HG03060 (cell line): ENCODE data around the gene SNRPA.
"Not testable (repeated sequence)": the region's sequence is repeated elsewhere in the genome, so short reads cannot be mapped to it uniquely, and the experiment has no call there.

ENCODE experiments used
- ATAC-seq: cut with Tn5 transposase; IDR thresholded peaks from one replicate; pipeline ENCODE4 v1.9.1; 2021; ENCODE audit warnings: low read depth, moderate number of reproducible peaks; ENCODE audit not compliant: unreplicated experiment

The SNRPA gene

GRCh38 chr19:40775632-40776022 is 24.6 kb downstream of the SNRPA start:
- no peak for ATAC-seq

GRCh38 chr19:40776364-40776763 is 25.4 kb downstream of the SNRPA start:
- no peak for ATAC-seq

GRCh38 chr19:40776932-40777644 is 26.1 kb downstream of the SNRPA start:
- ATAC-seq = peak; percentile 60

DNA sequence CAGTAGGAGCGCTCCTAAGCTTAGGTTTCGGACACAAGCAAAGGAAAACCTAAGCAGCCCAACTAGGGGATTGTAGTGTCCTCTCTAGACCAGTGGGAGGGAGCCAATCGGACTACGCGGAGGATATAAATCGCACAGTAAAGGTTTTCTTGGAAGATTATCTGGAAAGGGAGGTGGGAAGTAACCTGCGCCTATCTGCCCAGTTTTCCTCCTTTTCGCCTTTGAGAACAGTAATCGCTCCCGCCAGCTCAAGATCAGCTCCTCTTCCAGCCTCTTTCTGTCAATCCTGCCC is 26.6 kb downstream of the SNRPA start:
- ATAC-seq = no peak

DNA sequence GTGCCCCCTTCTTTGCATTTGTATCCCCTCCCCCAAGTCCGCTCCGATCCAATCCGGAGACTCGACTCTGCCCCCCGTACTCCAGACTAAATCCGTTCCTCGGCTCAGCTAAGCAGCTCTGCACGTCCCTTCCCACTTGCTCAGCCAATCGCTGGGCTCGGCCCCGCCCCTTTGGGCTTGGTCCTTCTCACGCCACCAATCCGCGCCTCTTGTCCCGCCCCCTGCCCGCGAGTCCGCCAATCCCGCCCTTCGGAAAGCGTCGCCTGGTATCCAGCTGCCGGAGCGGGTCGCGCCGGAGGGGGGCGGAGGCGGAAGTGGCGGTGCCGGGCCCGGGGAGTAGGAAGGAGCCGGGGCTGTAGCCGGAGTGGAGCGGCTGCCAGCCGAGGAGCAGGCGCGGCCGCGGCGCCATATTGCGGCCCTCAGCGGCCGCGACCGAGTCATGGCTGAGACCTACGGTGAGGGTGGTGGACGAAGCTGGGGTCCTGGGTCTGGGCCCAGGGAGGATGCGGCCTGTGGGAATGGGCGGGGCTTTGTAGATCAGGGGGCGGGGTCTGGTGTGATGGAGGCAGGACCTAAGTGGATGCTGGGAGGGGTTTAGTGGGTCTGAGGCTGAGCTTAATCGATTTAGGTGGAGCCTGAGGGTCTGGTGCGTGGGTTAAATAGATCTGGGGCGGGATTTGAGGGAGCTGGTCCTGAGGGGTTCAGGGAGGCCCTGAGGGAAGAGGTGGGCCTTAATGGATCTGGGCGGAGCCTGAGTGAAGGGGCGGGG is 27.1 kb downstream of the SNRPA start, which contains the start of gene RAB4B:
Gene RAB4B, plus strand, starts transcription at position 311 of the 769 bp plus-strand sequence. Its CDS starts 129 bp downstream, at position 440.
- peak; percentile 32 for ATAC-seq

DNA sequence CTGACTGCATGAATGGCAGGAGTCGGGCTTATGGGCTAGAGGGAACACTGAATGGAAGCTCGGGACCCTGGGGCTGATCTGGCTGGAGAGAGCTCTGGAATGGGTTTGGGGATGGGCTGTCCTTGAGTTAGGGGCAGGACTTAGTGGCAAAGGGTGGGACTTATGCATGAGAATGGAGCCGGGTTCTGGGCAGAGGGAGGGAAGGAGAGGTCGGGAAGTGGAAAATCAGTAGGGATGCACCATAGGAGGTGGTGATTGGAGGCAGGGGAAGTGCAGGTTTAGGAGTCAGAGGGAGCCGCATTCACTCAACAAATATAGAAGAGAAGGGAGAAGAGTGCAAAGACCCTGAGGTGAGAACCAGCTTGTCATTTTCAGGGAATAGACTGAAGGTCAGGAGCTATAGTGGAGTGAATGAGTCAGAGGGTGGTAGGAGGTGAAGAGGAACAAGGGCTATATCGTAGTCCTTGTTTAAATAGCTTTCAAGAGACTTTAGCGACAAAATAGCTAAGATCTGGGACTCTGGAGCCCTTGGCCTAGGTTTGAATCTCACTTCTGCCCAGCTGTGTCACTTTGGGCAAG is 27.8 kb downstream of the SNRPA start:
- no peak for ATAC-seq

GRCh38 chr19:40780582-40780981 is 29.6 kb downstream of the SNRPA start:
- ATAC-seq = no peak

GRCh38 chr19:40781140-40781539 is 30.1 kb downstream of the SNRPA start:
- ATAC-seq = no peak

DNA sequence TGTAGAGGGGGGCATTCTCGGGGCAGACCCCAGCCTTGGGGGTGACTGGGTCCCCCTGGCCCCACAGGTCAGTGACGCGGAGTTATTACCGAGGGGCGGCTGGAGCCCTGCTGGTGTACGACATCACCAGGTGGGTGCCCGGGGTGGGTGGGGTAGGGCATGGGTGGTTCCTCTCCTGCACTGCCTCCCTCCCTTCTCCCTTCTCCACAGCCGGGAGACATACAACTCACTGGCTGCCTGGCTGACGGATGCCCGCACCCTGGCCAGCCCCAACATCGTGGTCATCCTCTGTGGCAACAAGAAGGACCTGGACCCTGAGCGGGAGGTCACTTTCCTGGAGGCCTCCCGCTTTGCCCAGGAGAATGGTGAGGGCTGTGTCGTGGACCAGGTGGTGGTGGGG is 32.7 kb downstream of the SNRPA start:
- no peak for ATAC-seq

GRCh38 chr19:40784146-40784545 is 33.1 kb downstream of the SNRPA start:
- not testable (repeated sequence) for ATAC-seq

DNA sequence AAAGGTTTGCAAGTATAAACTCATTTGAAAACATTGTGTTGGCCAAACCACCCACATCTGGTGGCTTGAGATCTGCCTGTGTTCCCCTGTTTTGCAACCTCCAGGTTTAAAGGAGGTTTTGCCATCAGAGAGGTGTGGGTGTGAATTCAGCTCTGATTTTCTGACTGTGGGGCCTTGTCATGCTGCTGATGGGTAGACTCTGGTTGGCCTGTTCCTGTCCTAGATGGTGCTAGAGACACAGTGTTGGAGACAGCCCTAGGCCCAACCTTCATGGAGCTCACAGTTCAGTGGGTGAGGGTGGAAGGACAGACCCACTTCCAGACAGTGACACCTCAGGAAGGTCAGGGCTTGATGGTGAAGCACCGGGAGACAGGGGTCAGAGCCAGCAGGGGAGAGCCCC is 34.5 kb downstream of the SNRPA start:
- no peak for ATAC-seq

- ATAC-seq = no peak
Measured at GRCh38 chr19:40786060-40787037, 35.3 kb downstream of the SNRPA start.

GRCh38 chr19:40791349-40791748 is 40.3 kb downstream of the SNRPA start:
- ATAC-seq = no peak

DNA sequence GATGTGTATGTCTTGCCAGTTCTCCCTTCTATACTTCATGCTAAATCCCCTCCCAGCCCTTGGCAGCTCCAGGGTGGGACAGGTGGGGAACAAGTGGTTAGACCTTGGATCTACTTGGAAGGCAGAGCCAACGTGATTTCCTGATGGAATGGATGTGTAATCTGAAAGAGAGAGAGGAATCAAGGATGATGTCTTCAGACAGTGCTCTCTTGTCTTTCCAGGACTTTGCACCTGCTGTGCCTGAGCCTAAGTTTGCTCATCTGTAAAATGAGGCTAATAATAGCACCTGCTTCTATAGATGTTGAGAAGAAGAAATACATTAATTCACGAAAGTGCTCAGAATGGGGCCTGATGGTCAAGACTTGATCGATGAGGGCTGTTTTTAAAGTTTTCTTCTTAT is 41.0 kb downstream of the SNRPA start:
- no peak for ATAC-seq

DNA sequence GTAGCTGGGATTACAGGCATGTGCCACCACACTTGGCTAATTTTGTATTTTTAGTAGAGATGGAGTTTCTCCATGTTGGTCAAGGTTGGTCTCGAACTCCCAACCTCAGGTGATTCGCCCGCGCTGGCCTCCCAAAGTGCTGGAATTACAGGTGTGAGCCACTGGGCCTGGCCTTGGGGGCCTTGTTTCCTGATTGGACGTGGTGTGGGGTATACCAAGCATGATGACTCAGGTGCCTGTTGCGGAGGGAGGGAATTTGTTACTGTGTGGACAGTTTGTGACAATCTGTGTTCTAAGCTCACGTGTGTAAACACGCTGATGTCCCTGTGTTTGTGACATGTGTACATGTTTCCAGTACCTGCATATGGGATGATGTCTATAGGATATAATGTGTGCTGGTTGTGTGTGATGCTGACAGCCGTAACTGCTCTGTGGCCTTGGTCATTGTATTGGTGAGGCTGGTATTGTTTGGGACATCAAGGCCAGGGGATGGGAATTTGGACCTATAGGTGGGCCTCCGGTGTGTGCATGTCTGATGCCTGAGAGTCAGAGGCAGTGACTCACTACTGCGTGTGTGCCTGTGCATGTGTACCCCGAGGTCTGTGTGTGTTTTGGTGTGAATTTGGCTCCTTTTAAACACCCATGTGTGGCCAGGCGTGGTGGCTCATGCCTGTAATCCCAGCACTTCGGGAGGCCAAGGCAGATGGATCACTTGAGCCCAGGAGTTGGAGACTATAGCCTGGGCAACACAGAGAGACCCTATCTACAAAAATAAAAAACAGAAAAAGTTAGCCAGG is 46.4 kb downstream of the SNRPA start:
- ATAC-seq = no peak

DNA sequence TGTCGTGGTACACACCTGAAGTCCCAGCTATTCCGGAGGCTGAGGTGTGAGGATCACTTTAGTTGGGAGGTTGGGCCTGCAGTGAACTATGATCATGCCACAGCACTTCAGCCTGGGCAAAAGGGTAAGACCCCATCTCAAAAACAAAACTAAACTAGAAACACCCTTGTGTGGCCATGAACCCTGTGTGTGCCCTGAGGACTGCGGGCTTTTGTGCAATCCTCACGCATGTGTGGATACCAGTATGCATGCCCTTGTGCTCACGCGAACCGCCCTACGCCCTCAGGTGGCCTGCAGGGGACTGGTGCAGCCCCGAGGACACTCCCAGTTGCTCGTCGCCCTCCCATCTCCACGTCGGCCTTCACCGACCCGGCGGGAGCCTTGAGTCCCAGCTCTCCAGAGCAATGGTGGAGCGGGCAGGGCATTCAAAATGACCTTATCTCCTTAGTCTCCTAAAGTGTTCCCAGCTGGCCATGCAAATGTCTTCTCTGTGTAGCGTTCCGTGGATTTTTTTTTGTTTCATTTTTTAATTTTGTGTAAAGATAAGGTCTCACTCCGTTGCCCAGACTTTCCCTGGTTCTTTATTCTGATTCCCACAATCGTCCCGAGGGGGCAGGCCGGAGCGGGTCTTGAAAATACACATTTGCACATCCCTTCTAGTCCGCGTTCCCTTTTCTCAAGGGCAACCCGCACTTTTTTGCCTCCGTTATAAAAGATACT is 47.1 kb downstream of the SNRPA start:
- no peak for ATAC-seq

GRCh38 chr19:40798683-40799557 is 47.9 kb downstream of the SNRPA start, which contains the start of gene EGLN2:
Gene EGLN2, plus strand, starts transcription at chr19:40799191. Its CDS starts 1,382 bp downstream, at chr19:40800573.
- peak; percentile 62 for ATAC-seq
